ENCODE measurements around the gene FGF8.

DNA sequence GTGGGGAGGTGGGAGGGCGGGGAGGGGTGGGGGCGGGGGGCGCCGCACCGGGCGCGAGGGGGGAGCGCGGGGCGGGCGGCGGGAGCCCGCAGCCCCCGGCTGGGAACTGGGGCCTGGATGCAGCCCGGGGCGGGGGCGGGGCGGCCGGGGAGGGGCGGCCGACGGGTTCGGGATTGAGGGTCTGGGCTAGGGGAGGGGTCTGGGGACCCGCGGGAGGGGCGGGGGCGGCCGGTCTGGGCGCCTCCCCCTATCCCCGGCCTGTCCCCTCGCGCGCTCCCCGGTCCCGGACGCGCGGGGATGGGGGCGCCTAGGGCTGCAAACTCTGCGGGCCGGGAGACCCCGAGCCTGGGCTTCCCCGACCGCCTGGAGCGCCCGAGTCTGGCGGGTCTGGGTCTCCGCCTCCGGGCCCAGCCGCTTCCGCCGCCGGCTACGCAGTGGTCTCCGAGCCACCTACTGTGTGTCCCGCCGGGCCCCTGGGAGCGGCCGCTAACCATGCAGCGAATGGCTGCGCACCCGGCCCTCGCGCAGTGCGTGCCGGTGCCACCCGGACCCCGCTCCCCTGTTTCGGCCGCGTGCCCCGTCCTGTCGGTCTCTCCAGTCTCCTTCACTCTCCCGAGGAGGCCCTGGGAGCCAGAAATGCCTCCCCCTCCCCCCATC is 375 bp upstream of the FGF8 start:
- no peak for TF ChIP-seq POLR2A (IDR thresholded peaks at IDR 0.05)
- TF ChIP-seq, protein P1, sequence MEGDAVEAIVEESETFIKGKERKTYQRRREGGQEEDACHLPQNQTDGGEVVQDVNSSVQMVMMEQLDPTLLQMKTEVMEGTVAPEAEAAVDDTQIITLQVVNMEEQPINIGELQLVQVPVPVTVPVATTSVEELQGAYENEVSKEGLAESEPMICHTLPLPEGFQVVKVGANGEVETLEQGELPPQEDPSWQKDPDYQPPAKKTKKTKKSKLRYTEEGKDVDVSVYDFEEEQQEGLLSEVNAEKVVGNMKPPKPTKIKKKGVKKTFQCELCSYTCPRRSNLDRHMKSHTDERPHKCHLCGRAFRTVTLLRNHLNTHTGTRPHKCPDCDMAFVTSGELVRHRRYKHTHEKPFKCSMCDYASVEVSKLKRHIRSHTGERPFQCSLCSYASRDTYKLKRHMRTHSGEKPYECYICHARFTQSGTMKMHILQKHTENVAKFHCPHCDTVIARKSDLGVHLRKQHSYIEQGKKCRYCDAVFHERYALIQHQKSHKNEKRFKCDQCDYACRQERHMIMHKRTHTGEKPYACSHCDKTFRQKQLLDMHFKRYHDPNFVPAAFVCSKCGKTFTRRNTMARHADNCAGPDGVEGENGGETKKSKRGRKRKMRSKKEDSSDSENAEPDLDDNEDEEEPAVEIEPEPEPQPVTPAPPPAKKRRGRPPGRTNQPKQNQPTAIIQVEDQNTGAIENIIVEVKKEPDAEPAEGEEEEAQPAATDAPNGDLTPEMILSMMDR (IDR thresholded peaks at IDR 0.05 in 4 of 5, conservative IDR thresholded peaks at IDR 0.05 in 1 of 5): no peak

Measured in gastrocnemius medialis (tissue), 4 donors.